Ascending aorta (tissue), 2 donors: ENCODE data around the gene RAD51B. TPM values are rescaled to one million over a fixed set of nuclear protein-coding genes. Genes with fewer than 3 reads are reported as not detected.

Source experiments
- DNase-seq, 2 donors: peaks; one replicate each; pipeline ENCODE4 v3.0.0-alpha.2; 2019; ENCODE audit warnings: low spot score in 2 of 2
- H3K27ac ChIP-seq, 2 donors: fragments of 200-600 bp; sonication (generic); one replicate each; pipeline ENCODE4 v1.5.1; 2016 to 2017; ENCODE audit warnings: mild to moderate bottlenecking in 1 of 2
- H3K27me3 ChIP-seq: fragments of 200-600 bp; sonication (generic); one replicate; pipeline ENCODE4 v1.5.1; 2017
- H3K36me3 ChIP-seq, 2 donors: fragments of 200-600 bp; sonication (generic); one replicate each; pipeline ENCODE4 v1.5.1; 2016
- H3K4me1 ChIP-seq, 2 donors: fragments of 200-600 bp; sonication (generic); one replicate each; pipeline ENCODE4 v1.5.1; 2016 to 2017; ENCODE audit warnings: mild to moderate bottlenecking in 1 of 2
- H3K4me3 ChIP-seq, 2 donors: fragments of 200-600 bp; sonication (generic); one replicate each; pipeline ENCODE4 v1.5.1; 2016 to 2017; ENCODE audit warnings: mild to moderate bottlenecking in 1 of 2
- H3K9me3 ChIP-seq, 2 donors: fragments of 200-600 bp; sonication (generic); one replicate each; pipeline ENCODE4 v1.5.1; 2016
- CTCF ChIP-seq, 3 experiments: fragments of 200-600 bp in 2 of 3; fragments of 450-650 bp in 1 of 3; sonication (generic) in 2 of 3; IDR thresholded peaks; one replicate each; pipeline ENCODE4 v1.5.1; 2016 to 2019; ENCODE audit warnings: antibody characterized with exemption in 3 of 3, mild to moderate bottlenecking in 1 of 3, moderate library complexity in 1 of 3
- intact Hi-C: fragments of 100-400 bp; cut with DNase I; formaldehyde crosslinking; loops from one replicate; pipeline ENCODE4 v1.15.1; 2023
- total RNA-seq: library from RNA; depleted of rRNA; stranded (reverse); fragments of >200 nt; gene quantifications from one replicate; pipeline ENCODE4 v1.1.0, GENCODE V29; 2016

Gene RAD51B
- total RNA-seq, 1 donor from 2014 or later: not detected

- Histone ChIP-seq H3K4me3 (no peak overlapping the region), H3K27me3 (no peaks in the 10 kb centered on the region), H3K4me1 (peaks cover 0 to 48% of the 10 kb centered on the region in 2 donors), H3K36me3 (no peaks in the 10 kb centered on the region), H3K27ac (peak overlapping the region; percentile 68 to 76), H3K9me3 (no peaks in the 10 kb centered on the region)
- TF ChIP-seq CTCF (IDR thresholded peaks at IDR 0.05): no peak
- intact Hi-C loops: loop anchor here (5.0 to 10.0 kb wide), 5 partner anchors 66 to 651 kb away; partner anchors contain the start of gene ZFP36L1
- DNase-seq: no peak
Measured at GRCh38 chr14:68141281-68142088, 321.9 kb downstream of the RAD51B start.

GRCh38 chr14:68143341-68143841, 323.8 kb downstream of the RAD51B start:
- H3K36me3 ChIP-seq: no peaks in the 10 kb centered on the region
- no peak for TF ChIP-seq CTCF (IDR thresholded peaks at IDR 0.05)
- DNase-seq: peak in 1 of 2 donors; percentile 72
- no peak overlapping the region for H3K4me3 ChIP-seq
- intact Hi-C loops: loop anchor here (5.0 to 10.0 kb wide), 5 partner anchors 64 to 649 kb away; partner anchors contain the start of gene ZFP36L1
- peaks cover 0 to 37% of the 10 kb centered on the region in 2 donors for H3K4me1 ChIP-seq
- no peaks in the 10 kb centered on the region for H3K27me3 ChIP-seq
- peaks cover 0 to 5% of the 10 kb centered on the region in 2 donors for H3K9me3 ChIP-seq
- peak overlapping the region; percentile 53 to 64 for H3K27ac ChIP-seq

- H3K4me3 ChIP-seq: no peak overlapping the region
- peaks cover 0 to 12% of the 10 kb centered on the region in 2 donors for H3K9me3 ChIP-seq
- H3K27ac ChIP-seq: peak overlapping the region; percentile 53 to 64
- H3K27me3 ChIP-seq: no peaks in the 10 kb centered on the region
- TF ChIP-seq CTCF (IDR thresholded peaks at IDR 0.05): no peak
- DNase-seq: no peak
- intact Hi-C loops: loop anchor here (5.0 to 10.0 kb wide), 5 partner anchors 63 to 648 kb away; partner anchors contain the start of gene ZFP36L1
- H3K36me3 ChIP-seq: no peaks in the 10 kb centered on the region
- H3K4me1 ChIP-seq: peaks cover 0 to 35% of the 10 kb centered on the region in 2 donors
Measured at GRCh38 chr14:68144051-68144681, 324.6 kb downstream of the RAD51B start.

GRCh38 chr14:68145036-68145435, 325.5 kb downstream of the RAD51B start:
- Histone ChIP-seq H3K9me3 (peaks cover 0 to 12% of the 10 kb centered on the region in 2 donors), H3K36me3 (no peaks in the 10 kb centered on the region), H3K27me3 (no peaks in the 10 kb centered on the region), H3K4me1 (peaks cover 0 to 31% of the 10 kb centered on the region in 2 donors), H3K4me3 (no peak overlapping the region), H3K27ac (peak overlapping the region in 1 of 2 donors; percentile 64)
- intact Hi-C loops: loop anchor here (10.0 kb wide), 2 partner anchors 90 to 400 kb away; no protein-coding TSS in a partner anchor
- no peak for DNase-seq
- TF ChIP-seq CTCF (IDR thresholded peaks at IDR 0.05): no peak

GRCh38 chr14:68145539-68145938, 326.0 kb downstream of the RAD51B start:
- H3K27me3 ChIP-seq: no peaks in the 10 kb centered on the region
- no peak overlapping the region for H3K27ac ChIP-seq
- H3K36me3 ChIP-seq: no peaks in the 10 kb centered on the region
- DNase-seq: no peak
- peaks cover 0 to 28% of the 10 kb centered on the region in 2 donors for H3K4me1 ChIP-seq
- peaks cover 0 to 12% of the 10 kb centered on the region in 2 donors for H3K9me3 ChIP-seq
- H3K4me3 ChIP-seq: no peak overlapping the region
- TF ChIP-seq CTCF (IDR thresholded peaks at IDR 0.05): no peak
- intact Hi-C loops: loop anchor here (10.0 kb wide), 2 partner anchors 89 to 399 kb away; no protein-coding TSS in a partner anchor
